HG03139 (cell line): Measurements from ENCODE around the gene NCKAP5.

Source experiments
- ATAC-seq: cut with Tn5 transposase; IDR thresholded peaks from one replicate; pipeline ENCODE4 v1.9.1; 2021; ENCODE audit not compliant: unreplicated experiment

The NCKAP5 gene

DNA sequence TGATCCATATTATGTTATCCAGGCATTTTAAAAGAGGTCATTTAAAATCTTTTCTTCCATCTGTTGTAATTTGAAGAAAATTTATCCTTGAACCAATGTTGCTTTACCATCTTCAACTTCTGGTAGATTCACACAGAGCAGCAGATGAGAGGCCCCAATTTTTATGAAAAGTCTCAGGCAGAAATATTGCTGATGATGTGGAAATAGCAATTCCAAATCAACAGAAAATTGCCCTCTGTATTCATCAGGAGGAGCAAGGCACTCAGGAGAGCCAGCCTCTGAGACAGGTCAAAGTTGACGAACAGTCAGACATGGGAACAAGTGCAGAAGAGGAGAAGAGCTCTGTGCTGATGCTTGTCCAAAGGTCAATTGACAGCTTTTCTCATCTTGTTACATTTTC, 444.9 kb downstream of the NCKAP5 start:
- no peak for ATAC-seq

DNA sequence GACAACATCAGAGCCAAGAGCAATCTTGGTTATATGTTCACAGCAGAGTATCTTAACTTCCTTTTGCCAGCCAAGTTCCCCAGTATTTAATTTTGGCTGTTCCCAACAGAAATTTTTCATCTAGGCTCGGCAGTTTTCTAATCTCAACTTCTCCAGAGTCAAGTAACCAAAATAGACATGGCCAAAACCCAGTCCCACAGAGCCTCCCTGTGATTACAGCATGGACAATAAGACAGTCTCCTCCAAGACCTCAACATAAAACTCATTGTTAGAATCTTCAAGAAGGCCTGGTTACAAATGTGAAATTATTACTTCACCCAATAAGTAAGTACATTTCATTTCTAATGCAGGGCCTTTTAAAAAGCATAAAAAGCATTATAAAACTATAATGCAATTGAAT, 445.7 kb downstream of the NCKAP5 start:
- ATAC-seq: no peak

DNA sequence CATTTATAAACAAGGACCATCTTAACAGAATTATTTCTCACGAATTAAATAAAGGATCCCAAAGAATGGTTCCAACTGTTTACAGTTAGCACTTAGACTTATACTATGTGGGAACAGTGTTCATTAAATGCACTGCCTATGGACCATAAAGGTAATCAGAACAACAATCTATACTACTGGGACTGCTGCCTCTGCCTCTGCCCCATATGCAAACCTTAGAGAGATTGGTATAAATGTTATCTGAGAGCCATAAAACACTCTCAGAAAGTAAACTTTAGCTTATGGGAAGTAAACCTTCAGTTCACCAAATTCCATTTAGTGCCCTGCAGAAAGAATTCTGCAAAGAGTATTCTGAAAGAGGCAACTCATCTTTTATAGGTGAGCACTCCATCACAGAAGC, 448.0 kb downstream of the NCKAP5 start:
- no peak for ATAC-seq

DNA sequence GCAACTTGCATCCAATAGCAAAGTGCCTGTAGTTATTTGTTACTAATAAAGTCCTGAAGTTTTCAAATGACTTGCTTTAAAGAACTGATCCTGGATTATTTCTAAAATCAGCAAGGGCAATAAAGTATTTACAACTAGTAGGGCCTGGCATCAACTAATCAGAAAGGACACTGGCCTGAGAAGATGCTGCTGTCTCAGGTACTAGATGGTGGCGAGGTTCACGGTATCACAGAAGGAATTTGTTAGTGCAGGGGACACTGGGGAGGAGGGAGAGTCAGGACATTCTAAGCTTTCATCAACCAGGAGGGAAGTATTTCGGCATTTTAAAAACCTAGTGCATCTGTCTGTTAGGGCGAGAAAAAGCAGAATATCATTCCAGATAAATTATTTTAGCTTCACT, 458.1 kb downstream of the NCKAP5 start:
- ATAC-seq: no peak

DNA sequence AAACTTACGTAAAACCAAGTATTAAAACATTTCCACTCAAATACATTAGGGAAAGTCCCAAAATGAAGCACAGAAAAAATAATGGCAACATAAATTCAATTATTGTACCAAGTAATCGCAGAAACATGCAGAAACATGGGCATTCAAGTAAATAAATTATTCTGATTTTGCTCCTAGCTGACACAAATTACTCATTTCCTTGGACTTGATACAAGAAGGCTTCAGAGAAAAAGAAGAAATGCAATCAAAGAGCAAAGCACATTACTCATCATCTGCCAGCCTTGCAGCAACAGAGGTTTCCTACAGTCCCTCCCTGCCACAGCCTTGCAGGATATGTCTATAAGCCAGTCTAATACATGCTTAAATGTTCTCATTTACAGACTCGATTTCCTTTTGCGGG, 458.5 kb downstream of the NCKAP5 start:
- ATAC-seq: no peak

DNA sequence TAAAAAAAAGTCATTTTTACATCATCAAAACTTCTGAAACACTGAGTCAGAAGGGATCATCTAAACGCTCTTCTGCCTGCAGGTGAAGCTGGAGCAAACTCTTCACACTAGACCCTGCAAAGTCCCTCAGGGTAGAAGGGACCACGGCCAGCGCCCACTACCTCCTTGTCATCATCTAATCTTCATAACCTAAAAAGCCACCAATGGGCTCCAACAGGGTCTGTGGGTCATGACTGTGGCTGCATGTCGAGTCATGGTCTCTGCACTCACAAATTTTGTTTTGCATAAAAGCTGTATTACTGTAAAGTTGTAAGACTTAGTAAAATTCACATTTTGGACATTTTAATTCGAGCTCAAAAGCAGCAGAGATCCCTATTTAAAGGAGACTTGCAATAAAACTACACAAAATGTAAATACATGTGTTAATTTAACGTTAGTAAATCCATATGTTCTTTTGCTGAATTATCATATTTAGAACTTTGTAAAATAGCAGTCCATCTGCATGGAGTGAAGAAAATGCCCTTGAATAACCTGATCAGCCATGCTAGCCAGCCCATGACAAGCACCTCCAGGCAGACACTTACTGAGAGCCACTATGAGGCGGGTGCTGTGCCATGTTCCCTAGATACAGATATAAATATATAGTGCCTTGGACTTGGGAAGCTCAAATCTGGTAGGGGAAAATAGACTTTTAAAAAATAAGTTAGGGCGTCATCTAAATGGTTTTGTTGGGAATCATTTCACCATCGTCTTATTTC, 461.0 kb downstream of the NCKAP5 start:
- no peak for ATAC-seq

DNA sequence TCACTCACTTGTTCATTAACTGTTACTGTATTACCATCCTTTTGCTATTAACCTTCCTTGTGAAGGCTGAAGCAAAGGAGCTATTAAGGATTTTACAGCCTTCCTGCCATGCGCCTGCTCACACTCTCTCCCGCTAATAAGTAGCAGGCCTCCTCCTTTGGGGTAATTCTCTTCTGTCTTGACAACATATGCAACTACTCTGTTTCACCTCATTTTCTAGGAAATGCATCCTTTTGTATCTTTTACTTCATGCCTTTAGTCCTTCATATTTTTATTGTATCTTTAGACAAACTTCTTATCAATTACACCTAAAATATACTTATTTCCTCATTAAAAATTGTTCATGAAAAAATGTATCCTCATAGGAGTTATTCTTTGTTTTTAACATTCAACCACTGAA, 463.4 kb downstream of the NCKAP5 start:
- no peak for ATAC-seq

DNA sequence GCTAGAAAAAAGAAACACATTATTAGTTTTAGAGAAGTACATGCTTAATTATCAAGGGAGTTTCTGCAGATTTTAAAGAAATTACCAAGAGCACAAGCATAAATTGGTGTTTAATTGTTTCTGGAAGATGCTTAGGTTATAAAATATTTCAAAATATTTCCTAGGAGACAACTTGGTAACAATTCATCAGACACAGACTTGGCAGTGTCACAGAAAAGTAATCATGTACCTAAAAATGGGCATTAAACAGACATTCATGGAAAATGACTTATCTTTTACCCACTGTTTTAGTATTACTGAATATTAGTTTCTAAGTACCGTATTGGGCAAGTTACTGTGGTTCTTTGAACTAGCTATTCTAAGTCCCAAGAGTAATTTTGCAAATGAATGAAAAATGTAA, 469.5 kb downstream of the NCKAP5 start:
- ATAC-seq: no peak

DNA sequence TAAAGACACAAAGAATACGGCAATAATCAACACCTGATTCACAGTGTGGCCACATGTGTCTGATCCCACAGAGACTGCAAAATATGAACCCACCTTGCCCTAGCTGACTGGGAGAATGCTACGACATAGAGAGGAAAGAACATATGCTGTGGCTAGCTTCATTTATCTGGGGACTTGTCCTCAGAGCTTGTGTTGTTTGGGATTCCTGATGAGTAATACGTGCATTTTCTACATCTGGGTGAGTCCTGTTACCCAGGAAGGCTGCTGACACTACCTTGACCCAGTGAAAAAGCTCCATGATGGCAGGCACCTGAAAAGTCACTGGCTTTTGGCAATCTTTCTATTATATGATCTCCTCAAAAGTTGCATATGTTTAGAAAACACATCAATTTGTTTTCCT, 470.6 kb downstream of the NCKAP5 start:
- no peak for ATAC-seq

DNA sequence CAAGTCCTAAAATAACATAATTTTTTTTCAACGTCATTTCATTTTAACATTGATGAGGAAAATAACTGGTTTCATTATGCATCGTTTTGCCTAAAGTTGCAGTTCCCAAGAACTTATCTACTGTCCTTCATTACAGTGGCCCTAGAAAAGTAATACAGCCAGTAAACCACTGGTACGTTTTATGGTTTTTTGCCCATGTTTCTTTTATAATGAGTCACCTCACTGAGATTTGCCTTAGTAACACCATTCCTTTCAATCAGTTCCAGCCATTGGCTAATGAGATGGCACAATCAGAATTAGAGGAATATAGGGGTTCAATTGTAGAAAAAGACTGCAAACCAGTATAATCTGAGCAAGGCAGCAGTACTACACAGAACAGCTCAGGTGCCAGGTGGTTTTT, 475.7 kb downstream of the NCKAP5 start:
- no peak for ATAC-seq

DNA sequence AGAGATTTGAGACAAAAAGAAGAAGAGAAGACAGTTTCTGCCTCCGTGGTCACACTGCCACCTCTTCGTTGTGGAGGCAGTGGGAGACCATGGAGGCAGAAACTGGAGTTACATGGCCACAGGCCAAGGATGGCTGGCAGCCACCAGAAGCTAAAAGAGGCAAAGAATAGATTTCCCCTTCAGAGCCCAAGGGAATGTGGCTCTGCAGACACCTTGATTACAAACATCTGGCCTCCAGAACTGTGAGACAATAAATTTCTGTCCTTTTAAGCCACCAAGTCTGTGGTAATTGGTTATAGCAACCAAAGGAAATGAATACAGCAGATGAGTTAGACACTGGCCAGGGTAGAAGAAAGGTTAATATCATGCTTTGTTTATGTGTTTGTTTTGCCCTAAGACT, 477.9 kb downstream of the NCKAP5 start:
- no peak for ATAC-seq

DNA sequence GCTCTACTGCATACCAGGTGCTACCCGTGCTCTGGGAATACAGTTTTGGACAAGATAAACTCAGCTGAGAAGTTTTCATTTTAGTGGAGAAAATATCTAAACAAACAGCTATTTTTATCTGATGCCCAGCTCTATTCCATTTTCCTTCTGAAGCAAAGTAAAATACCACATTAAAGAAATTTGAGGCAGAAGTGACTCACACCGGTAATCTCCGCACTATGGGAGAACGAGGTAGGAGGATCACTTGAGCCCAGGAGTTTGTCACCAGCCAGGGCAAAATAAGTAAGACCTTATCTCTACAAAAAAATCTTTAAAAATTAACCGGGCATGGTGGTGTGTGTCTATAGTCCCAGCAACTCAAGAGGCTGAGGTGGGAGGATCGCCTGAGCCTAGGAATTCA, 482.1 kb downstream of the NCKAP5 start:
- ATAC-seq: no peak

DNA sequence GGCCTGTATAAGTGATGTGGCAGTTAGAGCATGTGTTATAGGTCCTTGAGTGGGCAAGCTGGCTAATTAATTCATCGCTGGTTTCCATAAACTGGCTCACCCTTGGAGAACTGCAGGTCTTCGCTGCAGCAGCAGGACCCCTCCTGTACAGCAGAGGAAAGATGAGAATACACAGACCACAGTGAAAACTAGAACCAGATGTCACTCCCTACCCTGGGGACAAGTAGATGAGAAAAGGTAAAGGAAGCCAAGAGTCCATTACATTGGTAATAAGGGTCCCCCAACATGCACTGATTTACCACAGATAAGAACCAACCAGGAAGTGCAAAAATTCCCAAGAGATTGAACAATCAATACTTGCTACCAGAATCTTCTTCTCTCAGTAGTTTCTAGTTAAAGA, 482.6 kb downstream of the NCKAP5 start:
- no peak for ATAC-seq

DNA sequence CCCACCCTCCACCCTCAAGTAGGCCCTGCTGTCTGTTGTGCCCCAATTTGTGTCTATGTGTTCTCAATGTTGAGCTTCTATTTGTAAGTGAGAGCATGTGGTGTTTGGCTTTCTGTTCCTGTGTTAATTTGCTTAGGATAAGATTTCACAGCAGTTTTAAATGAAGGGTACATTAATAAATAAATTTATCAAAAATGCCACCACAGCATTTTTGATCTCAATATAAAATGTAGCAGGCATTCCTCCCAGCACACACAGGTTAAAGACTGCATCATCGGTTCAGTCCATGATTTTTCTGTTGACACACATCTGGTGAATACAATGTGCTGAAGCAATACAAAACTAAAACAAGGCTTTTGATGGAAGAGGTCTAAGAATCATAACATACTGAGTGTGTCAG, 486.2 kb downstream of the NCKAP5 start:
- ATAC-seq: no peak

DNA sequence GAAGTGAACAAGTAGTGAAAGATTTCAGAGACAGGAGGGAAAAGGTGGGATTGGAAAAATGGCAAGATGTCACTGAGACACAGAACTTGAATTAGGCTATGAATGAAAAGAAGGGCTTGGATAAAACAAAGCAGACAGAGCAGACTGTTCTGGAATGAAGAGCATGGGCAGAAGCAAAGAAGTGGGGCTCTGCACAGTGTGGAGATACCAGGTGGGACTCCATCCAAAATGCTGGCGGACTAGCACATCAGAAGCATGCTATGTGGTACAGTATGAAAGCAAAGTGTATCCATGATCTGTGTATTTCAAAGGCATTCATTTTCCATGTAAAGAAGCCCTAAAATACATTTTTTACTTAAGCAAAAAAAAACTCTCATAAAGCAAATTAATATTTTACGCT, 487.4 kb downstream of the NCKAP5 start:
- ATAC-seq: no peak

DNA sequence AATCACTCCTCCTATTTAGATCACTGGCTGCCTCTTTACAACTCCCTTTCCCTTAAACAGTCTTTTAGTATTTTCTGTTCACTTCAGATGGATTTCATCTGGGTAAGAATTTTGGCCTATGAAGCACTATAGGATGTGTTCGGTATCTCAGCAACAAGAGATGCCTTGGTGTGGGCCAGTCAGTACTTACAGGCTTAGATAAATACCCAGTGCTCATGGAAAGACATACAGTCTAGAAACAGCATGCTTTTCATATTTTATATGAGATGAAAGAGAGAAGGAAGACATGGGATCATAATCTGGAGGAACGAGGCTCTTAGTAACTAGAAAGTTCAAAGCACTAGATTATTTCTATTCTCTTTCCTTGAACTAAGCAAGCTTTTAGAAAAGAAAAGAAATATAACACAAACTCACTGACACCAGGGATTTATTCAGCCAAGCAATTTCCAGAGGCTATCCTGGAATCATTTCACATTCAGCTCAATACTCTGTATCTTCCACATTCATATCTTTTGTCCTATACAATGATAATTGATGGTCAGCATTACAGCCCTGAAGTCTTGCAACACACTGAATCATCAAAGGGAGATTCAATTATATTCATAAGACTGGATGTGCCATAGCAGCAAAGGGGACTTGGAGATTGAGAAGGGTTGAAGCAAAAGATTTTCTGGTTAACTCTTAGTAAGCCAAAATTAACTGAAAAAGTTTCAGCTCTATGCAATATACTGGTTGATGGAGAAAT, 489.4 kb downstream of the NCKAP5 start:
- no peak for ATAC-seq

DNA sequence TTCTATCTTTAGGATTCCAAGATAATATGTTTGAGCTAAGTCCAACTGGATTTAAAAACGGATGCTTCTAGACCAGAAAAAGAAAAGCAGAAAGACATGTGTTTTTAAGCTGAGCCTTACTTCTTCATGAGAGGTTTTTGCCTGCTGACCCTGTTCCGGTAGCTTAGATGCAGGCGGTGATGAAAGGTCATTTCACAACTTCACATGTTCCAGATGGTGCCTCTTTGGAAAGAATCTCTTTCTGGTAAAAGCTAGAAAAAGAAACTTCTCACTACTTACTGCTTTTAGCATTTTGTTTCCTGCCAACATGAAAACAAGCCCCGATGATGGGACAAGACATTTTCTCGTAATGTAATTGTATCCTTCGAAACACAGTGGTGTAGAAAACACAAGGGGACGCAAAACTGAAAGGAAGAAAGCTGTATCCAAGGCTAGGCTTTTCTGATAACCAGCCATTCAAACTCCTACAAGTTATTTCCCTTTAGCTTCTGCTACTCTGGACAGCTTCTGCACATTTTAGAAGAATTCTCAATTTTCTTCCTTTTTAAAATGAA, 490.9 kb downstream of the NCKAP5 start:
- ATAC-seq: no peak

DNA sequence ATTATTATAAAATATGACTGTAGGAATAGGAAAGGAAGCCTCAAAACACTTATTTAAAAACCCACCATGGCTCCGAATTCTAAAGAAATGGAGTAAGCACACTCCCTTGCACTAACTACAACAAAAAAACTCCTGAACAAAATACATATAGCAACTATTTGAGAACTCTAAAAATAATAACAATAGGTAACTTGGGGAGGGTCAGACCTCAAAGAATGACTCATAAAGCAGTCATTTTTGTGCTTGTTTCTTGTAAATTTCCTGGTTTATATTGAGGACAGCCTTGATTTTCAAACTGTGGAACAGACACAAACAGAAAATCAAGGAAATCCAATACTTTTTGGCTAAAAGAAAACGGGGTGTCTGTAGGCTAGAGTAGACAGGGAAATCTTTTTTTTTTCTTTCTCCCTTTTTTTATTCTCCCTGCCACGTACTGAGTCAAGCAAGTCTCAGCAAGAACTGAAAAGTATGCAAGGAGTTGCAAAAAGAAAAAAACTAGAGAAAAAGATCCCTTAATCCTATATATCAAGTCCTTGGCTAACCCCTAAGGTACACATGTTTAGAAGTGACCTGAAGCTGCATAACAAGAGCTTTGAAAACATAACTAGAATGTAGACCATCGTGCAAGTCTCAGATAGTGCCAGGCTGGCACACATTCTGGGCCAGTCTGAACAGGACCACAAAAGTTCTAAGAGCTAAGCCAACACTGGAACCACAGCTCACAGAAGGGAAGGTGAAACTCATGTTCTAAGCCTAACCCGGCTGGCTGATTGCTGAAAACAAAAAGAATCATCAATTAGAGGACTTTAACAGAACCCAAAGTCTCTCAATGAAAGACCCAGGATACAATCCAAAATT, 495.2 kb downstream of the NCKAP5 start:
- ATAC-seq: no peak

DNA sequence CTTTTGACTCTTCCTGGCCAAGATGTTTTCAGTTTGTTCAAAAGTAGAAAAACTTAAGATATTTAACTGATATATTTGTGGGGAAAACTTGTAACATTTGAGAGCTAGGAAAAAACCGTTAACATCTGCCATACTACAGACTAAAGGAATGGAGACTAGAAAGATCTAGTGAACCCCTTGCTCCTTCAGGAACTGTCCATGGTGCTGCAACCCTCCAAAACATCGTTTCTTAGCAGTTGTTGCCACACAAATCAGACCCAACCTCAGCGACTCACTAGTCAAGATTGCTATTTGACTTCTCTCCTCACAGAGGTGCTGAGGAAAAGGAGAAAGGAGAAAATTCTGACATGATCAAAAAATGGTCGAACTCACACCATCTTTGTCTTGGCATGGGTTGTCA, 504.5 kb downstream of the NCKAP5 start:
- ATAC-seq: no peak

DNA sequence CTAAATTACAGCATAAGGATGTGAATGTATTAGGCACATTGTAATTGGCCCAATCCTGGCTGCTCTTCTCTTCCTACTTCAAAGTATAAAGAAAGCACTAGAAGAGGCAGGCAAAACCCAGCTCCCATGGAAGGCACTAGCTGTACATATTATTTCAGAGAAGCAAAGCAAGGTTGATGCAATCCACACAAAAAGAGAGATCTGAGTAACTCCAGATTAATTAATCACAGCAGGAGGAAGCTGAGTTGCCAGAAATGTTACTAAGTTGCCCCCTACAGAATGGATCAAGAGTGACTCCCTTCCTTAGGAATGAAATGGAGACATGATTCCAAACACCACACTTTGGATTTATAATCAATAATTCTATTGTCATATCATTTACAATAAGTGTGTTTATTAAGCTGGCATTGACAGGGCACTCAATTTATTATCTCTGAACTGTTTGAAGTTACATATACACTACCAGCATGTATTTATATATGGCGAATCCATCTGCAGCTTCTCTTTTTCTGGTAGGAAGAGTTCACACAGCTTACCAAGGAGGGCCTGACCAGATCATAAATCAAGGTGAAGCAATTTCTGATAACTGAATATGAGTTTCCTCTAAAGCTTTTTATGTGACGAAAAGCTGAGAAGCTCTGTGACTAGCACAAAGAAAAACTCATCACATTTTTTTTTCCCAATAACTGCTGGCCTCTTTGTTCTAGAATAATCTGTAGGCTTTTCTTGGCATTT, 505.2 kb downstream of the NCKAP5 start:
- ATAC-seq: no peak
